HG02798 (cell line): ENCODE data around the gene KRTAP25-1.

Experiments
- ATAC-seq: cut with Tn5 transposase; IDR thresholded peaks from one replicate; pipeline ENCODE4 v1.9.1; 2021; ENCODE audit warnings: mild to moderate bottlenecking; ENCODE audit not compliant: unreplicated experiment, poor library complexity

The KRTAP25-1 gene

DNA sequence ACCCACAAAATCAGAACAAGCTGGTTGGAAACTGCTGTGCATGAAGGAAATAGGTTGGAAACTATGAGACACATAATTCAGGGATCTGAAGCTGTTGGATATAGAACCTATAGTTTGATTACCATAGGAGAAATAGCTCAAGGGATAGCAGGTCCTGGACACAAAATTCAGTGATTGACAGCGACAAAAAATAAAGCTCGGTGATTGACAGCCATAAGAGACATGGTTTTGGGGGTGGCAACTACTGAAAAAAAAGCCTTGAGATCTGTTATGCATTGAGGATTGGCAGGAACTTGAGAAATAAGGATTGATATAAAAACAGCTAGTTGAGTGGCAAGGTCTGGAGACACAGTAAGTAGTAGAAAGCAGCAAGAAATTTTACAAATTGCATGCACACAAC is at the start of gene KRTAP25-1:
TSS of gene KRTAP25-1 (minus strand) at position 300 of the 400 bp plus-strand sequence. CDS start at position 276, 24 bp downstream.
- no peak for ATAC-seq

GRCh38 chr21:30338717-30339116 is 49.4 kb upstream of the KRTAP25-1 start:
- ATAC-seq = no peak

- ATAC-seq = no peak
Observed at GRCh38 chr21:30337772-30338171, 48.5 kb upstream of the KRTAP25-1 start.

DNA sequence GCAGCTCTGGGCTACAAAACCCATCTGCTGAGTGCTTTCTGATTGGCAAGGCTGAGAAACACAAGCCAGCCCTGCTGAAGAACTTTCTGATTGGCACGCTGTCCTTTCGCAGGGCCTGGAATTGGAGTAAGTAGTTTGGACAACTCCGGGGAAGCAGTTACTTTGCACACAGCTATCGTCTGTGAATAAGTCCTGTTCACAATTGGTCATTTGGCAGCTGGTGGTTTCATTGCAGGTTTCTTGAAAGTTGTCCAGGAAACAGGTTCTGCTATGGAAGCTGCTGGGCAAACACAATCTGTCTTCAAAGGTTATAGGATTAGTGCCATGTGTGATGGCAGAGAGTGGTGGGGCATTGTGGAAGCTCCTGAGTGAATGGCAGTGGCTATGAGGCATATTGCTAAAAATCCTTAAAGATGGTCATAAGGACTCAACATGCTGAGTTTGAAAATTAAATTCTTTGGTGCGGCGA is 48.0 kb upstream of the KRTAP25-1 start, which contains the start of gene KRTAP27-1:
TSS of gene KRTAP27-1 (minus strand) at position 419 of the 469 bp plus-strand sequence. CDS start at position 393, 26 bp downstream.
- ATAC-seq = no peak

DNA sequence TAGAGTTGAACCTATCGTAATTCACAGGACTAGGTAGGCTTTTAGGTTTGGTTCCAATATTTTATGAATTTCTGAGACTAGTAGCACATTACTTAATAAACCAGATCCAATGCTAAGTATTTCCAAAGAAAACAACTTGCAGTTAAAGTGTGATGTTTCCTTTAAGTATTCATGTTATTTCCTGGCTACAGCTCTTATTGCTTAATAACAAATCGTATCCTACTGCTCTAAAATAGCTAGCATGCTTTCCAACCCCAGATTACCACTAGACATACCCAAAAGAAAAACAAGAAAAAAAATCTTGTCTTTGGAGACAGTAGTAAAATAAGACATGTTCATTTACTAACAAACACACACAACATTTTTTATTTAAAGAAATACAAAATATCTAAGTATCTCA is 47.3 kb upstream of the KRTAP25-1 start:
- ATAC-seq = no peak

DNA sequence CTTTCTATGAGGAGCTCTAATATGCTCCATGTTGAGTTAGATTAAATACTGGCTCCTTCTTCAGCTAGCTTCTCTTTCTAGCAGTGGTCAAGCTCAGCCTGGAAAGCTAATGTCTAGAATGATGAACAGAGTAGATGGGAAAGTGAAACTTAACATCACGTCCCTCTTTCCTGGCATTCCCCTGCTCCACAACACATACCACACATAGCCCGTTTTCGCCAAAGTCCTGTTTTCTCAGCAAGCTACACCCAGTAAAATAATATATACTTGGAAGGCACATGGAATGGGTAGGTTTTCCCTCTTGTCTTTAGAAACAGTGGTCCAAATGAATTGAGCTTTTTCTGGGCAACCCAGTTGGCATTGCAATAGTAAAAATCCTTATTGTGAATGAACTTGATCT is 44.4 kb upstream of the KRTAP25-1 start:
- no peak for ATAC-seq

DNA sequence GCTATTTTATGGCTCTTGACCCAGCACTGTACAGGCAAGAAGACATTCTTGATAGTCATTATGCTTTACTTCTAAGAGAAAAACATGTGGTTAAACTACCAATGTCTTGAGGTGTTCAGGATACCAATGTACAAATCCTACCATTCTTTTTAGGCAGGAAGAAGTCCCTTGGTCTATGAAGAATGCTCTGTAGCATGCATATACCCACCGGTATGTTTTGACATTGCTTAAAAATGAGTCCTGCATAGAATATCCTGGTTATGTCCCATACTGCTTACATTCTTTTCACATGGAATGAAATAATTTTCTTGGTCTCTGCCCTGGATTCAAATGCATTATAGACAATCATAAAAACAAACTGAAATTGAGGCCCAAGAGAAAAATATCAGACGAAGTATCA is 43.4 kb upstream of the KRTAP25-1 start:
- no peak for ATAC-seq

- no peak for ATAC-seq
Observed at GRCh38 chr21:30329203-30329875, 40.0 kb upstream of the KRTAP25-1 start.

GRCh38 chr21:30326390-30326789 is 37.1 kb upstream of the KRTAP25-1 start:
- no peak for ATAC-seq

- no peak for ATAC-seq
Observed at GRCh38 chr21:30320215-30320614, 30.9 kb upstream of the KRTAP25-1 start, which contains the start of gene KRTAP26-1. KRTAP26-1 (minus strand) TSS chr21:30320315; CDS start chr21:30320035, 280 bp downstream.

DNA sequence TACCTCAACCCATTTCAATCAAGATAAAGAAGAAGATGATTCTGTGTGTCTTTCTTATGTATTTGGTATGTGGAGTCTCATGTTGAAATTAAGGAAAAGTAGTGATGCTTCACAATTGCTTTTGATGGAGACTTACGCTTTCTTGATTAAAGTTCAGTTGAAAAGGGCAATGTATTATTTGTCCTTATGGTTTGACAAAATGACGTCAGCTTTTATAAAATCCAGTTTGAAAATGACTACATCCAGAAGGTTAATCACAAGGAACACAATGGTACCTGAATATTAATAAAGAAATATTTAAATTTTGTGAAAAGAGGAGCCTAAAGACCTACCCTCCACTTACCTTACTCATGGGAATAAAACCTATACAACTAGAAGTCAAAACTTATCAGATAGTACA is 26.4 kb upstream of the KRTAP25-1 start:
- ATAC-seq = no peak

GRCh38 chr21:30306884-30307283 is 17.6 kb upstream of the KRTAP25-1 start:
- ATAC-seq = no peak

GRCh38 chr21:30305136-30305535 is 15.8 kb upstream of the KRTAP25-1 start:
- no peak for ATAC-seq

GRCh38 chr21:30282850-30283249 is 6.5 kb downstream of the KRTAP25-1 start, which contains the start of gene KRTAP24-1:
KRTAP24-1 (minus strand) TSS chr21:30282950; CDS start chr21:30282932, 18 bp downstream.
- ATAC-seq = no peak

- ATAC-seq = no peak
Observed at GRCh38 chr21:30271611-30272010, 17.7 kb downstream of the KRTAP25-1 start.

GRCh38 chr21:30271156-30271555 is 18.2 kb downstream of the KRTAP25-1 start:
- no peak for ATAC-seq

DNA sequence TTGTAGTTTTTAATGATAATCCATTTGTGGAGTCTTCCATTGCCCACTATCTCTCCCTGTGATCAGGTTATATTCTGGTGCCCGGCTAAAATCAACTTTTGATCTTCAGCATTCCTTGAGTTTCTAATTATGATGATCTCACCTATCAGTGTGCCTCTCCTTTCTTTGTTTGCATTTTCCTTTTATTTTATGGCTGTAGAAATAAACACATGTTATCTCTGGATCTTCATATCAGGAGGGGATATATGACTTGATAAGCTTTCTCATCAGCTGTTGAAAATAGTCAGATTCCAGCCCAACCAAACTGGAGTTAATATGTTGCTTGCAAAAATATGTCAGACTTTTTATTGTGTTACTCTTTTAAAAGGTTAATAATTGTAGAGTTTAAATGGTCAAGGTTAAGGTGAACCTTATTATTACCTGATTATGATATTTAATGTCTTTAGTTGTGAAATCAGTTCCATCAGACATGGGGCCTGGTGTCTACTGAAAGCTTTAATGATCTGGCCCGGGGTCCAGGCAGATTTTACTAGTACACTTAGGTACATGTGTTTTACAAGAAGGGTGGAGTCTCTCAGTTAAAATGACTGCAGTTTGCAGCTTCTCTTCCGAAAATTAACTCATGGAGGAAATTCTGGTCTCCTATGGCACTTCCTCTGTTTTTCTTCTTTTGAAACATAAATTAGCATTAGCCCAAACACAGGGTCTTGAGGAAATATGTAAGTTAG is 19.3 kb downstream of the KRTAP25-1 start:
- no peak for ATAC-seq

- ATAC-seq = no peak
Observed at GRCh38 chr21:30268608-30269197, 20.6 kb downstream of the KRTAP25-1 start.

GRCh38 chr21:30257773-30258172 is 31.5 kb downstream of the KRTAP25-1 start:
- no peak for ATAC-seq

DNA sequence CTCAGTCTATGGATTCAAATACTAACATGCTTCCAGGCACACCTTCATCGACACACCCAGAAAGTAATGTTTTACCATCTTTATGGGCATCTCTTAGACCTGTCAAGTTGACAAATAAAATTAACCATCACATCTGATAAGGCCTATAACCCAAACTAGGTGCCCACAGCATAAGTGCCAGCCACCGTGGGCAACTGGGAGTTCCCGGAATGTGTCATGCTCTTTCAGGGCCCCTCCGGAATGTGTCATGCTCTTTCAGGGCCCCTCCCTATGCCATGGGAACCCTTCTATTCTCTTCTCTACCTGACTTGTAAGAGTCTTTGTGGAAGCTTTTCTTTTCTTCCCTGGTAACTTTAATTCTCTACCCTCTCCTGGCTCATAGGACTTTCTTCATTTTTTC is 33.2 kb downstream of the KRTAP25-1 start:
- no peak for ATAC-seq

GRCh38 chr21:30255679-30256078 is 33.6 kb downstream of the KRTAP25-1 start:
- no peak for ATAC-seq
